ENCODE results near the gene CASK.

DNA sequence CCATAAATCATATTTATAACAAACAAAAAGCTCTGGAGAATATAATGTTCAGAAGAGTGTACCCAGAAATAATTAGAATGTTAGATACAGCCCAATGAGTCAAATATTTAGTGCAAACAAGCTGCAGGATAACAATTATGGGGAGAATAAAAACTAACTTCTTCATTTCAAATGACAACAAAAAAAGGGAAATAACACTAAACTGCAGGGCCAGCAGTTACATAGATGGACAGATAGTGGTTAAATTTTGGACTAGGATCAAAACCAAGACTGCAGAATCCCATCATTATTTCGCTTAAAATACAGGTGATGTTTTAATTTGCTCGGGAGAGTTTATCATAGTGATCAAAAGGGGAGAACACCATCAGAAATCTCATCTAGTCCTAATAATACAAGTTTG, 235.2 kb downstream of the CASK start:
- TF ChIP-seq SP1 (IDR thresholded peaks at IDR 0.05): no peak
- no peak for TF ChIP-seq NFRKB (IDR thresholded peaks at IDR 0.05)
- TF ChIP-seq HDGF (IDR thresholded peaks at IDR 0.05; ENCODE audit: borderline replicate concordance): no peak
- TF ChIP-seq ELF4 (IDR thresholded peaks at IDR 0.05): no peak
- no peak for TF ChIP-seq SUZ12 (IDR thresholded peaks at IDR 0.05)
- TF ChIP-seq ARNT (IDR thresholded peaks at IDR 0.05): no peak
- no peak for TF ChIP-seq CTBP1 (IDR thresholded peaks at IDR 0.05; ENCODE audit: borderline replicate concordance)
- no peak for TF ChIP-seq LEF1 (IDR thresholded peaks at IDR 0.05; ENCODE audit: borderline replicate concordance)
- no peak for TF ChIP-seq ZNF384 (IDR thresholded peaks at IDR 0.05)
- TF ChIP-seq TARDBP (IDR thresholded peaks at IDR 0.05): no peak
- no peak for TF ChIP-seq FOXA1 (IDR thresholded peaks at IDR 0.05)
